Hematopoietic multipotent progenitor cell treated with erythropoietin and hydrocortisone succinate and interleukin-3 and kit ligand, for 4 days (in vitro differentiated cells): ENCODE results near the gene INSRR.

Experiments
- DNase-seq: peaks from one replicate; pipeline ENCODE4 v3.0.0-alpha.2; 2015

Gene INSRR

DNA sequence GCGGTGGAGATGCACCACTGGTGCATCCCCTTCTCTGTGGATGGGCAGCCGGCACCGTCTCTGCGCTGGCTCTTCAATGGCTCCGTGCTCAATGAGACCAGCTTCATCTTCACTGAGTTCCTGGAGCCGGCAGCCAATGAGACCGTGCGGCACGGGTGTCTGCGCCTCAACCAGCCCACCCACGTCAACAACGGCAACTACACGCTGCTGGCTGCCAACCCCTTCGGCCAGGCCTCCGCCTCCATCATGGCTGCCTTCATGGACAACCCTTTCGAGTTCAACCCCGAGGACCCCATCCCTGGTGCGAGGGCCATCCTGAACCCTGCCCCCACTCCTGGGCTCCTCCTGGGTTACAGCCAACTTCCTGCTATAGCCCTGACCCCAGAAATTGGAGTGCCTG, 14.7 kb upstream of the INSRR start:
- no peak for DNase-seq

DNA sequence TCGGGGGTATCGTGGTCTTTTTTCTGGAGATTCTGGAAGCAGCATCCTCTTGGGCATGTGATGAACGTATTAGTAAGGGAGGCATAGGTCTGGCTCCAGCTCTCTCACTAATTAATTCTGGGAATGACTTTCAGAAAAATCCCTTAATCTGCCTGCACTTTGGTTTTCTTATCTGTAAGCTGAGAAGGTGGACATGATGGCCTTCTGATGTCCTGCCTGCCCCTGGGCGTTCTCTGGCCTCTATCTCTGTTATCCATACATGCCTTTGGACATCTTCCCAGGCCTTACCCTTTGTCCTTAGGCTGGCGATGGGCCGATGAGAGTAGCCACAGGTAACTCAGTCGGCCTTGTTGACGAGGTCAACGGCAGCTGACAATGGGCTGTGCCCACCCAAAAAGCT, 10.5 kb upstream of the INSRR start:
- no peak for DNase-seq

DNA sequence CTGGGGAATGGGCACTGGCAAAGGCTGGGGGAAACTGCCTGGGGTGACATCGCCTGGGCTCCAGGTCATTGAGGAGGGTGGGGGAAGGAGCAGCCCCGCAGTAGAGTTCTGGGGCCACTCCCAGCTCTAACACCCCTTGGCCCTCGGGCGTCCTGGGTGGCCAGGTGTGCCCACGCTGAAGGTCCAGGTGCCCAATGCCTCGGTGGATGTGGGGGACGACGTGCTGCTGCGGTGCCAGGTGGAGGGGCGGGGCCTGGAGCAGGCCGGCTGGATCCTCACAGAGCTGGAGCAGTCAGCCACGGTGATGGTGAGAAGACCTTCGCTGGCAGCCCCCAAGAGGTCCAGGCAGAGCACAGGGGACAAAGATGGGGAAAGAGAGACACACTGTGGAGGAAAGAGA, 9.4 kb upstream of the INSRR start:
- no peak for DNase-seq

DNA sequence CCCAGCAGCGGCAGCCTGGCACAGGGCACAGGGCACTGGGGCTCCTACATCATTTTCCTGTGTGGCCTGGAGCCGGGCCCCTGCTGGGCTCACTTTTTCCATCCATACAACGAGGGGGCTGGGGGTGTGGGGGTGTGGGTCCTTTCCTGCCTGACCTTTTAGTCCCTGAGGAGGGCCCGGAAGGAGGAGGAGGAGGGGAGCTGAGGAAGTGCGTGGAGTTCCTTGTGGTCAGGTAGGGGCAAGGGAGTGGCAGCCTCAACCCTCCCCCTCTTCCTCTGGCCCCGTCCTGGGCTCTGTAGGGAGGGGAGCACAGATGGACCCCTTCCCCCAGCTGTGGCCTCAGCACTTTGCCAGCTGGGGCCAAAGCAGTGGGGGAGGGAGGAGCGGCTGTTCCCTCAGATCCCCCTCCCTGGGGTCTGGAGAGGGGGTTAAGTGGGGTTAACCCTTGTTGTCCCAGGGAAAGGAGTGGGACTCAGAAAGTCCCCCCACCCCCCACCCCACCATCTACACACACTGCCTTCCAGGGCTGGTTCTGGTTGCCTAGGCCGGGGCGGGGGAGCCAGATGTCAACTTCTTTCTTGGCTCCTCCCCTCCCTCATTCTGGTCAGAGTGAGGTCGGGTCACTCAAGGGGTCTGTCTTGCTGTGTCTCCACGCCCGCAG, 7.5 kb upstream of the INSRR start:
- DNase-seq, result peak; percentile 48

DNA sequence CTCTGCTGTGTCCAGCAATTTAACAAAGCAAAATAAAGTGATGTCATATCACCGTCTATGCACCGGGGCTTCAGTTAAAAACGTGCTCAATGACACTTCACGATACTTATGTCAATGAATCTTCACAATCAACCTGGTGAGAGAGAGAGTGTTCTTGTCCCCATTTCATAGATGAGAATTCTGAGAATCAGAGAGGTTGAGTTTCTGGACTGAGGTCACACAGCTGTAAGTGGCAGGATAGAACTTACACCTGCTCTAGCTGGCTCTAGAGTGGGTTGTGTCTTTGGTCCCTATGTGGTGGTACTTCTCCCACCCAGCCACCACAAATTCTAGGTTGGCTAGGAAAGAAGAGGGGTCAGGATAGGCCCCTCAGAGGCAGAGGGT, 6.9 kb upstream of the INSRR start:
- no peak for DNase-seq

DNA sequence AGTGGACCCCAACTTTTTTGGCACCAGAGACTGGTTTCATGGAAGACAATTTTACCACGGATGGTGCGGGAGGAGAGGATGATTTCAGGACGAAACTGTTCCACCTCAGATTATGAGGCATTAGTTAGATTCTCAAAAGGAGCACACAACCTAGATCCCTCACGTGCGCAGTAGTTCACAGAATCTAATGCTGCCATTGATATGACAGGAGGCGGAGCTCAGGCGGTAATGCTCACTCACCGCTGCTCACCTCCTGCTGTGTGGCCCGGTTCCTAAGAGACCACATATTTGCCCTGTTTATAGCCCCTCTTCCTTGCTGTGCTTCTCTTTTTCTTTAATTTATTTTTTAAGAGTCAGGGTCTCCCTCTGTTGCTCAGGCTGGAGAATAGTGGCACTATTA, 6.3 kb upstream of the INSRR start:
- no peak for DNase-seq

DNA sequence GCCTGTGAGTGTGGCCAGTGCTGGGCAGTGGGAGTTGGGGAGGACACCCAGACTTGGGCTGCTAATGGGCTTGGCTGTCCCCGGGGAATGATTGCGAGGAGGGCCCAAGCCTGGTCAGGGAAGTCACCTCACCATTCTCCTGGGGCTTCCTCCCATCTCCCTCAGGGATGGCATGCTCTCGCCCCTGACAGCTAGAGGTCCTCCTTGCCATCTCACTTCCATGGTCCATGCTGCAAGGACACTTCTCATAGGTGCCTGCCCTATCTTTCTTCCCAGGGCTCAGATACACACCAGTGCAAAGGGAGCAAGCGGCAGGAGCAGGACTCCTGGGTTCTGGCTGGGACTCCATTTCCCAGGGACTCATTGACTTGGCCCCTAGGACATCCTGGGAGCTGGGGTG, 5.9 kb upstream of the INSRR start:
- no peak for DNase-seq

DNA sequence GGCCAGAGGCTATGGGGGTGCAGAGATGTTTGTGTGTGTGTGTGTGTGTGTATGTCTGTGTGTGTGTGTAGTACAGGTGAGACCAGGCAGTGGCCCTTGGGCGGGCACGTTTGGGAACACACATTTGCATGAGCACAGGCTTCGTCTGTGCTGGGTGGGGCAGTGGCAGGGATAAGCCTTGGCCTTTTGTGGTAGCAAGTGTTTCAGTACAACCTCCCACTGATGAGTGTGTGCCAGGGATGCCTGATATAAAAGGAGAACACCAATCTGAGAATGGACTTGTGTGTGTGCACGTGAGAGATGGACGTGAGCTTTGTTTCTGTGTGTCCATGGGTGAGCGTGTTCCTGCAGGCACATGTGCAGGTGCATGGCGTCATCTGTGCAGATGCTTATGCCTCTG, 4.7 kb upstream of the INSRR start:
- DNase-seq, result peak; percentile 62

DNA sequence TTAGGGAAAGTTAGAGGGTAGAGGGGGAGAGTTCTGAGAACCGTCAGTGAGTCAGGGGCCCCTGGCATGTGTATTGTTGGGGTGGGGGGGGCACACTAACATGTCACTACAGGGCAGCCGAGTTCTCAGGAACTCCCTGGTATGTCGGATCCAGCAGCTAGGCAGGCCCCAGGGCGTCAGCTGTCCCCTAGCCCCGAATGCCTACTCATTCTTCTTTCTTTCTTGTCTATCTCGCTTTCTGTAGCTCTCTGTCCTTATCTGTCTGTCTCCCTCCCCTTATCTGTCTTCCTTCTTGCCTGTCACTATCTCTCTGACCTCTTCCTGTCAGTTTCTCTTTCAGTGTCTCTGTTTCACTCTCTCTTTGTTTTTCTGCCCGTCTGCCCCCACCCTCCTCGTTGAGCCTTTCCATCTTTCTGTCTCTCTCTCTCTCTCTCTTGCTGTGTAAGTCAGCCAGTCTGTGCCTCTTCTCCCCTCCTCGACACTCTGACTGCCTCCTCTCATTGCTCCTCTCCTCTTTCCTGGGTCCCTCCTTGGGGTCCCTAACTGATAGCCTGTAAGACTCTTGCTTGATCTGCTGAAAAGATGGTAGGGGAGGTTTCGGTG, 4.2 kb upstream of the INSRR start:
- peak; percentile 81 for DNase-seq

DNA sequence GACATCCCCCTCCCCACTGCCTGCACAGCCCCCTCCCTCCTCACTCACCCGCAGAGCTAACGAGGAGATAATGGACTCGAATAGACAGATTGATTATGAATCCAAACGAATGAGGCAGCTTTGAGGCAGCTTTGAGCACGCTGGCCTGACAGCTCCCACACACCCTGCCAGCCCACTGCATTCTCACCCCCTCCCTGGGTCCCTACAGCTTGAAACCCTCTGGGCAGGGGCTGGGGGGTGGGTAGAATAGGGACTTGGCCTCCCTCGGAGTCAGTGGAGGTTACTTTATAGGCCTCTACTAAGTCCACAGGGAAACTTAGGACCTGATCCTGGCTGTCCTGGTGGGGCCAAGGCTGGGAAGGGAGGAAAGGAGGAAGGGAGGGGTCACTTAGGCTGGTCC, 3.7 kb upstream of the INSRR start:
- no peak for DNase-seq

DNA sequence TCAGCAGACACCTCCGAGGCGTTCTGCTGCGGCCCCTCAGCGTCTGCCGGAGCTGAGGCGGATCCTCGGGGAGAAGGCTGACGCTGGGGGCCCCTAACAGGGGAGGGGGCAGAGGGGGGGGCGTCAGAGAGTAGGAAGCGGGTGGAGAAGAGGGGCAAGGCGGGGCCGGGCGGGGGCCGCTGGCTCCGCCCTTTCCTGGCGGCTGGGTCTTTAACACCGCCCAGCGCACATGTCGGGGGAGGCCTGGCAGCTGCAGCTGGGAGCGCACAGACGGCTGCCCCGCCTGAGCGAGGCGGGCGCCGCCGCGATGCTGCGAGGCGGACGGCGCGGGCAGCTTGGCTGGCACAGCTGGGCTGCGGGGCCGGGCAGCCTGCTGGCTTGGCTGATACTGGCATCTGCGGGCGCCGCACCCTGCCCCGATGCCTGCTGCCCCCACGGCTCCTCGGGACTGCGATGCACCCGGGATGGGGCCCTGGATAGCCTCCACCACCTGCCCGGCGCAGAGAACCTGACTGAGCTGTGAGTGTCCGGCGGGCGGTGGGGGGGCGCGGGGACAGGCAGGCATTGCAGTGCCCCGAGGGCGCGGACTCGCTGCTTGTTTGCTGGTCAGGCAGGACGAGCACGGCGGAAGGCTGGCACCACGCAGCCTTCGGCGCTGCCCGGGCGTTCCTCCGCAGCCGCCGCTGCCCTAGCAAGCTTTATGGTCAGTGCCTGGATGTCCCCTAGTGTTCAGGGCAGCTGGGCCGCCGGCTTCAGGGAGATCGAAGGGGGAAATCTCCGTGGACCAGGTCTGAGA, 1.9 kb upstream of the INSRR start, which contains the start of gene NTRK1:
Gene NTRK1, plus strand, starts transcription at position 238 of the 796 bp plus-strand sequence. Its CDS starts 70 bp downstream, at position 308.
- peak; percentile 82 for DNase-seq

DNA sequence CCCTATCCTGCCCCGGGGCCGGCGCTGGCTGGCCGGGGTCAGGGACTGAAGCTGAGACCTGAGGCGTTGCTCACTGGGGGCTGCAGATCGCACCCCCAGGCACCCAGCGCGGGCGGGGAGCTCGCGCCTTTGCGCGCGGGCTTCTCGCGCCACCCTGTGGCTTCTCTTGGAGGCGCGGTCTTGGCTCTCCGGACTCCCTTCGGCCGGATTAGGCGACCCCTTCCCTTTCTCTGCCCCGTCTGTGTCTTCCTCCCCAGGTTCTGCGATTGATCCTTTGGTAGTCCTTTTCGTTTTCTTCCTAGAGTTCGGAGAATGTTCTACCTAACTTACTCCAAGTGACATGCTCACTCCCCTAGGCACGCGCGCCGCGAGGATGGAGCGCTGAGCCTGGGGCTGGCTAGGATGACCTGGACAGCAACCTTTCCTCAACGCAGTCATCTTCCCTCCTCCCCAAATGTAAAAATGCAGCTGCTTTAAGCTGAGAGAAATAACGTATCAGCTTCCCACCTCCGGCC, 1.3 kb upstream of the INSRR start:
- peak; percentile 75 for DNase-seq

DNA sequence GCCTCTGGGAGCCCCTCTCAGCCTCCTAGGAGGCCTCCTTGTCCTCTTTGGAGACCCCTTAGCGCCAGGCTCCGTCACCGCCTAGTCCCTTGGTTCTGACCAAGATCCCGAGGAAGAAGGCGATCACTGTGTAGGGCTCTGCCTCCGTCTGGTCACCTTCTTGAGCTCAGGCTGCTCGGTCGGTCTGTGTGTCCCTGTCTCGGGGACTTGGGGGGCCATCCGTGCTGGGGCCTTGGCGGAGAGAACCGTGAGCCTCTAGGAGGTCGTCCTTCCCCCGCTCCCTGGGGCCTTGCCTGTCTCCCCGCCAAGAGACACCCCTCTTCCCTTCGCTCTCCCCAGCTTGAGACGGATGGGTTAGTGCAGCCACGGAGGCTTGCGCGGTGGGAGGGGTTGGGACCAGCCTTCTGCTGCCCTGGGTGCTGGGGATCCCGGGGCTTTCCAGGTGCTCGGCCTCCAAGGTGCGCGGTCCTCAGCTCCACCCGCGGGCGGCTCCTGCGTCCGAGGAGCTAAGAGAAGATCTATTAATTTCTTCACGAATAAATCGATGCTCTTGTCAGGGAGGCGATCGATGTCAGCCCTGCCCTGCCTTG, 701 bp upstream of the INSRR start:
- DNase-seq, result no peak

DNA sequence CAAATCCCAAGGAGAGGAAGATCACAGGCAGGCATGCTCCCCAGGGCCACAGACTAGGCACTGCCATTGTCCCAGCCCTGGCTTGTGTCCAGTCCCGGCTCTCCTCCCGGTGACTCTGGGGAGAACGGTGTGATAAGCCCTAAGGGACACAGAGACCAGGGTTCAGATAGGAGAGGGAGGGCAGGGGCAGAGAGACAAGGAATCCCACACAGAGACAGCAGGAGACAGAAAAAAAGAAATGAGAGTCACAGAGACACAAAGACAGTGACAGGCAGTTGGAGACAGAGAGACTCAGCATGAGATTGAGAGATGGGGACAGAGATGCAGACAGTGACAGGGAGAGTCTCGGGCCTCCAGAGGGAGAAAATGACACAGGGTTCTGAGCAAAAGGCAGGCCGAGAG, 361 bp downstream of the INSRR start:
- DNase-seq, result peak; percentile 43

DNA sequence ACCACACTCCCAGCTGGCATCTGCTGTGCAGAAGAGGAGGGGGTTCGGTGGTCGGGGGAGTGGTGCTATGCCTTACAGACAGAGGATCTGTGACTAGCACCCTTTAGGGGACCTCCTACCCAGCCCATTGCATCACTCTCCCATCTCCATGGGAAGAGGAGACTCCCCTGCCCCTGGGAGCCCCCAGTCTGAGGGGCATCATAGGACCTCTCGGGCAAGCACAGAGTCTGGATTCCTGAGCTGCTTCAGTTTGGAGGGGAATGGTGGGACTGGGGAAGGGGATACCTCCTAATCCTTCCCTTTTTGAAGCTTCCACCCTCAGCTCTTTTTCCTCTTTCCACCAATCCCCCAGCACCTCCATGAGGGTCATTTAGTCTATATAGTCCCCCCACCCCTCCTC, 1.4 kb downstream of the INSRR start:
- DNase-seq, result no peak

DNA sequence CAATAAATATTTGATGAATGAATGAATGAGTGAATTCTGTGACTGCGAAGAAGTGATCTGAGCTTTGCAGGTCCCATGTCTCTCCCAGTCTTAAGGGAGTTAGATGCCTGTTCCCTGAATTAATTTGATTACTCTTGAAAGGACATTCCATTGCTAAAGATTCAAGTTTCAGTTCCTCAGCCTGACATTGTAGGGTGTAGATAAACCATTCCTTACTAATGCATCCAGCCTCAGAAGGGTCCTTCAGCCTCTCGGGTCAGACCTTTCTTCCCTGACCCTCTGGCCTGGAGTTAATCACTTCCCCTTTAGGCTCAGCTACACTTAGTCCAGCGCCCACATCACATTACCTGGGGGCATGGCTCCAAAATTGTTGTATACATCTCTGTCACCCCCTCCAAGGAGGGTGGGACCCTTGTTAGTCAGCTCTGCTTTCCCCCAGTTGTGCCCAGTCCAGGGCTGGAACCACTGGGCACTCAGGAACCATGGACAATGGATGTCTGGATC, 2.6 kb downstream of the INSRR start:
- no peak for DNase-seq

DNA sequence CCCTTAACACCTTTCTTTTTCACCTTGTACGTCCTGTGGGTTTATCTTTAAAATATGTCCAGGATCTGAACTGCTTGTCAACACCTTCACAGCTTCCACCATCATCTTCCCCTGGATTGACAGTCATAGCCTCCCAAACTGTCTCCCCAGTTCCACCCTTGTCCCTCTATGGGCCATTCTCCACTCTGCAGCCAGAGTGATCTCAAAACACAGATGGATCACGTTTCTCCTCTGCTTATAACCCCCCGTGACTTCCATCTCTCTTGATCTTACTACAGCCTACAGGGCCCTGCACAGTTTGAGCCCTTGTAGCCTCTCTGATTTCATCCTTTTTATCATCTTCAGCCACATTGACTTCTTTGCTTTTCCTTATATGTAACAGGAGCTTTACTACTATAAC, 4.3 kb downstream of the INSRR start:
- no peak for DNase-seq

DNA sequence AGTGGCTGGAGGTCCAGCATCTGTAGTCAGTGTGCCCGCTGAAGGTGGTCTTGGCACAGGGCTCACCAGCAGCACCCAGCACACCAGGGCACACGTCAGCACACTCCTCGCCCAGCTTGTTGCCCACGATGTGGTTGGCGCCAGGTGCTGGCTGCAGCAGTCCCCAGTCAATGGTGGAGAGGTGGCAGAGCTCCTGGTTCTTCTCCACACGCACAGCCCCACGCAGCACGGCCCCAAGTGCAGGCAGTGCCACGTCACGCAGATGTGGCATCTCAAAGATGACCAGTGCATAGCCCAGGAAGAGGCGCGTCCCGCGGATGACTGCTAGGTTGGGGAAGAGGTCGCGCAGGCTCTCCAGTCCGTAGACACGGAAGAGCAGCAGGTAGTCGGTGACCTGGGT, 5.2 kb downstream of the INSRR start:
- DNase-seq, result no peak

DNA sequence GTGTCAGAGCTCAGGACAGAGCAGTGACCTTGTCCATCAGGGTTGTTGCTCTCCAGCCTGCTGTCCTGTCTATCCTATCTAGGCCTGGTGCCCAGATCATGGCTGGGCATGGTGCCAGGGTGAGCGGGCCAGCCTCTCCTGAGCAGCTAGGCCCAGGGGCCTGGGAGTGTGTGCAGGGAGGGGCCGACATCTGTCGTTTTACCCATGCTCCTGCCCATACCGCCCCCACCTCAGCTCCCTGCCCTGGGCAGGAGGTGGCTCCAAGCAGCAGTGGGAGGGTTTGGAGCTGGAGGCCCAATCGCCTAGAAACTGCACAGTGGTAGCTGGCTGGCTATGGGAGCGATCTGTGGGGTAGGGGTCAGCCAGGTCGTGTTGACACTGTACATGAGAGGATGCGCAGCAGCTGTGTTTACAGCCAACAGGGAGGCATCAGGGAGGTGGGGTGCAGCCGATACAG, 6.5 kb downstream of the INSRR start:
- peak; percentile 42 for DNase-seq

DNA sequence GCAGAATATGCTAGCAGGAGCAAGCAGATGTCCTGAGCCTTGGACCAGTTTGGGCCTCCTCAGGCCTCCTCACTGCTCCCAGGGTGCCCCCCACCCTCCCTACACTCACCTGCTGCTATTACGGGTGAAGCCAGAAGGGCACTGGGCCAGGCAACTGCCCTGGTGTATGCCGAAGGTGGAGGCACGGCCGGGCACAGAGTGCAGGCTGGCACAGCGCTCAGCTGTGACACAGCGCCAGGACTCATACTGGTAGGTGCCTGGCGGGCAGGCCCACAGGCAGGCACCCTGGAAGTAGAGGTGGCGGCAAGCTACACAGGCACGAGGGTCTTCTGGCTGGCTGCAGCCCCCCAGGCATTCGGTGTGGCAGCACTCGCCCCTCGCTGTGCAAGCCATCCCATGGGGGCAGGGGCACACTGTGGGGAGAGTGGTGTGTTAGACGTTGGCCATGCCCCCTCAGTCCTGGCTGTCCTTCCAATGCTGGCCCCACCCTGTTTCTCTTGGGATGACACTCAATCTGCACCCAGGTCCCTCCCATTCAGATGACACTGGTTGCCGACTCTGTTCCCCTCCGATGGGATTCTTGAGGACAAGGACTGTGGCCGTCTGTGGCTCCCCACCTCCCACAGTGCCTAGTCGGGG, 7.0 kb downstream of the INSRR start:
- no peak for DNase-seq

DNA sequence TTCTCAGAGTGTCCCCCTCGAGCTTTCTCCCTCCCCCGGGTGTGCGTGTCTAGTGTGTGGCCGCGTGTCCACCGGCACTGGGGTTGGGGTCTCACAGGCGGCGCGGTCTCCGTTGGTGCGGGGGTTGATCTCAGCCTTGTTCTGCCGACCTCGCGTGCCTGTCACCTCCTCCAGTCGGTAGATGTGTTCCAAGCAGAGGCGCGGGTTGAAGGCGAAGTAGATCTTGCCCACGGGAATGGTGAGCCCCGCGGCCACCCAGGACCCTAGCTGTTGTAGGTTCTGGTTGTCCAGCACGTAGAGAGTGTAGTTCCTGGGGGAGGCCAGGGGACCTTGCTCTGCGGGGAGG, 9.8 kb downstream of the INSRR start:
- no peak for DNase-seq

DNA sequence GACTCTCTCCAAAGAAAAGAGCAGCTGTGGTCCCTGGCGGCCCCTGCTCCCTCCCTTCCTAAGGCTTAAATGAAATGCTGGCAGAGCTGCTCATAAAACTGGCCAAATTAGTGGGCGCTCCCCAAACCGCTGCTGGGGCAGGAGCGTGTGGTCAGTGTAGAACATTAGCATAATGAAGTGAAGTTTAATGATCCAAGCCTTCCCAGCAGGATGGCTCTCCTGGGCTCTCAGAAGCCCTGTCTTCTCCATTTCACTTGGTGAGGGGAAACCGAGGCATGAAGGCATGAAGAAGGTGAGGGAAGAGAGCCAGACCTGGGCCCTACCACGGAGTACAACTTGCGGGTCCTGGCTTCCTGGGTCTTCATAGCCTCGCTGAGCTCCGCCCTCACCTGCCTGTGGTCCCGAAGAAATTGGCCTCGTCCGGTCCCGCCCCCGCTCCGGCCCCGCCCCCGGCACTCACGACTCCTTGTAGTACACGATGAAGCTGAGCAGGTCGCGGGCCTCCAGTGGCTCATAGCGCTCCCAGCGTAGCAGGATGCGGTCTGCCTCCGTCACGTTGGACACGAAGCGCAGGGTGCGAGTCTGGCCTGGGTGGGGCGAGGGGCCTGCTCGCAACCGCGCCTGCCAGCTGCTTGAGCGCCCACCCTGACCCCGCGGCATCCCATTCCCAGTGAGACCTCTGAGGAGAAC, 10.3 kb downstream of the INSRR start:
- DNase-seq, result peak; percentile 52
